ENCODE results near the gene EXO5. TPM values are rescaled to one million over a fixed set of nuclear protein-coding genes. Genes with fewer than 3 reads are reported as not detected.

EXO5 gene
- total RNA-seq, 4 donors from 2014 or later: 6.0 to 14.2 (median 11.2) TPM

DNA sequence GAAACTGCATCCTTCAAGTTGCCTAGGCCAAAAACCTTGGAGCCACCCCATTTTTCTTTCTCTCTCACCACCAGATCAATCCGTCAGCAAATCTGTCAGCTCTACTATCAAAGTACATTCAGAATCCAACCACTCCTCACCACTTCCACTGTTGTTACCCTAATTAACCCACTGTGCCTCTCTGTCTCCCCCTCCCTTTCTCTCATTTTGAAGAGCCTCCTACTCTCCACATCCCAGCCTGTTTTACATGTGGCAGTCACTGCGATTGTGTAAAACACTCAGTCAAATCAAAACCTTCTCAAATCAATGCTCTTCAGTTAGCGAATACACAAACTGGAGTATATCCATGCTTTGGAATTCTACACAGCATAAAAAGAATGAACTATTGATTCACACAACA is 55.9 kb downstream of the EXO5 start:
- DNase-seq: no peak
- Histone ChIP-seq H3K9me3 (no peaks in the 10 kb centered on the region), H3K27ac (no peak overlapping the region), H3K4me3 (replicated peaks in 1 of 3) (no peak overlapping the region), H3K4me1 (no peaks in the 10 kb centered on the region), H3K27me3 (no peaks in the 10 kb centered on the region), H3K36me3 (no peaks in the 10 kb centered on the region)
- intact Hi-C loops (cut with DNase I): no loop called here
- no peak for TF ChIP-seq POLR2A (IDR thresholded peaks at IDR 0.05)
- TF ChIP-seq, protein P1, sequence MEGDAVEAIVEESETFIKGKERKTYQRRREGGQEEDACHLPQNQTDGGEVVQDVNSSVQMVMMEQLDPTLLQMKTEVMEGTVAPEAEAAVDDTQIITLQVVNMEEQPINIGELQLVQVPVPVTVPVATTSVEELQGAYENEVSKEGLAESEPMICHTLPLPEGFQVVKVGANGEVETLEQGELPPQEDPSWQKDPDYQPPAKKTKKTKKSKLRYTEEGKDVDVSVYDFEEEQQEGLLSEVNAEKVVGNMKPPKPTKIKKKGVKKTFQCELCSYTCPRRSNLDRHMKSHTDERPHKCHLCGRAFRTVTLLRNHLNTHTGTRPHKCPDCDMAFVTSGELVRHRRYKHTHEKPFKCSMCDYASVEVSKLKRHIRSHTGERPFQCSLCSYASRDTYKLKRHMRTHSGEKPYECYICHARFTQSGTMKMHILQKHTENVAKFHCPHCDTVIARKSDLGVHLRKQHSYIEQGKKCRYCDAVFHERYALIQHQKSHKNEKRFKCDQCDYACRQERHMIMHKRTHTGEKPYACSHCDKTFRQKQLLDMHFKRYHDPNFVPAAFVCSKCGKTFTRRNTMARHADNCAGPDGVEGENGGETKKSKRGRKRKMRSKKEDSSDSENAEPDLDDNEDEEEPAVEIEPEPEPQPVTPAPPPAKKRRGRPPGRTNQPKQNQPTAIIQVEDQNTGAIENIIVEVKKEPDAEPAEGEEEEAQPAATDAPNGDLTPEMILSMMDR (IDR thresholded peaks at IDR 0.05): no peak
- 60 to 61% methylated on average over 3 of the region's 3 CpGs for WGBS, 2 donors

DNA sequence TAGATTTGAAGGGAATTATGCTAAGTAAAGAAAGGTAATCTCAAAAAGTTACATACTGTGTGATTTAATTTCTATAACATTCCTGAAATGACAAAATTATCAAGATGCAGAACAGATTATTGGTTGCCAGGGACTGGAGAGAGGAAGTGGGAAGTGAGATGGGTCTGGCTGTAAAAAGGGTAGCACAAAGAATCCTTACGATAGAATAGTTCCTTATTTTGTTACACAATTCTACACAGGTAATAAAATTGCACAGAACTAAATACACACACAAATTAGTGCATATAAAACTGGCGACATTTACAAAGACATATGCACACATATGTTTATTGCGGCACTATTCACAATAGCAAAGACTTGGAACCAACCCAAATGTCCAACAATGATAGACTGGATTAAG is 56.3 kb downstream of the EXO5 start:
- WGBS, 2 donors: 93 to 95% methylated on average over 3 of the region's 3 CpGs
- intact Hi-C loops (cut with DNase I): no loop called here

More for the DNA sequence above, 56.3 kb downstream of the EXO5 start:
- no peaks in the 10 kb centered on the region for H3K27me3 ChIP-seq
- H3K4me3 ChIP-seq (replicated peaks in 1 of 3): no peak overlapping the region
- no peak for DNase-seq
- no peak overlapping the region for H3K27ac ChIP-seq
- no peaks in the 10 kb centered on the region for H3K36me3 ChIP-seq
- no peaks in the 10 kb centered on the region for H3K9me3 ChIP-seq
- TF ChIP-seq POLR2A (IDR thresholded peaks at IDR 0.05): no peak
- TF ChIP-seq, protein P1 (IDR thresholded peaks at IDR 0.05): no peak
- no peaks in the 10 kb centered on the region for H3K4me1 ChIP-seq

Small RNA genes within 50 kb of the gene (small RNA-seq; reads per million reads assigned to genes)
- not detected for gene AL356379.1

Other genes starting within 250 kb of the EXO5 start
- 10 to 100 TPM in 2 of 4 donors, 1 to 10 TPM in 2; 6.2 to 21.6 (median 11.7) TPM for gene COL9A2, start 191.5 kb upstream of the EXO5 start, total RNA-seq
- 10 to 100 TPM; 21.9 to 29.3 (median 26.8) TPM for gene SMAP2, start 135.0 kb upstream of the EXO5 start, total RNA-seq
- gene ZFP69B, start 58.3 kb upstream of the EXO5 start, total RNA-seq: 1 to 10 TPM in 1 of 4 donors, under 1 TPM in 1, not detected in 2; 0.40 to 1.0 TPM
- 1 to 10 TPM in 3 of 4 donors, under 1 TPM in 1; 0.92 to 4.8 (median 3.0) TPM for gene ZFP69, start 31.5 kb upstream of the EXO5 start, total RNA-seq
- 1 to 10 TPM; 6.2 to 9.3 (median 7.1) TPM for gene ZNF684, start 22.9 kb downstream of the EXO5 start, total RNA-seq
- 1 to 10 TPM; 2.1 to 4.4 (median 3.5) TPM for gene RIMS3, start 156.9 kb downstream of the EXO5 start, total RNA-seq
- 100 to 1,000 TPM in 1 of 4 donors, 10 to 100 TPM in 3; 70.5 to 175 (median 96.7) TPM for gene NFYC, start 182.9 kb downstream of the EXO5 start, total RNA-seq

Data from thyroid gland (tissue), 4 donors.